ENCODE data around the gene MKS1.

The MKS1 gene

GRCh38 chr17:58219007-58219788 lies at the start of gene MKS1:
TSS of gene MKS1 (minus strand) at chr17:58219255. CDS start at chr17:58219230, 25 bp downstream.
- DNase-seq: peak; percentile 53 to 98 (median 88)

- no peak for DNase-seq
These were observed 49.3 kb upstream of the MKS1 start for GRCh38 chr17:58268326-58268725.

GRCh38 chr17:58267347-58268324 lies 48.6 kb upstream of the MKS1 start:
- no peak for DNase-seq

GRCh38 chr17:58265902-58266875 lies 47.1 kb upstream of the MKS1 start:
- DNase-seq: no peak

- DNase-seq: no peak
These were observed 46.2 kb upstream of the MKS1 start for GRCh38 chr17:58265271-58265670.

- no peak for DNase-seq
These were observed 45.5 kb upstream of the MKS1 start for GRCh38 chr17:58264407-58265103.

GRCh38 chr17:58263773-58264172 lies 44.7 kb upstream of the MKS1 start:
- peak in 2 of 56 donors; percentile 6 to 26 for DNase-seq

GRCh38 chr17:58262149-58262548 lies 43.1 kb upstream of the MKS1 start:
- DNase-seq: no peak

- DNase-seq: no peak
These were observed 35.7 kb upstream of the MKS1 start for GRCh38 chr17:58254803-58255202.

GRCh38 chr17:58253082-58253481 lies 34.0 kb upstream of the MKS1 start:
- DNase-seq: no peak

GRCh38 chr17:58252141-58252540 lies 33.1 kb upstream of the MKS1 start:
- DNase-seq: no peak

- no peak for DNase-seq
These were observed 31.4 kb upstream of the MKS1 start for GRCh38 chr17:58250344-58251011.

GRCh38 chr17:58249270-58250133 lies 30.4 kb upstream of the MKS1 start:
- DNase-seq: peak in 48 of 56 donors; percentile 23 to 75 (median 54)

GRCh38 chr17:58248955-58249269 lies 29.9 kb upstream of the MKS1 start:
- peak in 1 of 56 donors; percentile 13 for DNase-seq

GRCh38 chr17:58247511-58248363 lies 28.7 kb upstream of the MKS1 start:
- no peak for DNase-seq

GRCh38 chr17:58246781-58247180 lies 27.7 kb upstream of the MKS1 start:
- DNase-seq: no peak

GRCh38 chr17:58246104-58246740 lies 27.2 kb upstream of the MKS1 start:
- no peak for DNase-seq

All from amygdala (tissue), 56 donors.